CD1c-positive myeloid dendritic cell (primary cell): Measurements from ENCODE around the gene CSNK2A2.

Source experiments
- DNase-seq: peaks from one replicate; pipeline ENCODE4 v3.0.0-alpha.2; 2016; ENCODE audit errors: extremely low spot score

Gene CSNK2A2

GRCh38 chr16:58198803-58199411 lies 1.0 kb upstream of the CSNK2A2 start:
- no peak for DNase-seq

GRCh38 chr16:58197314-58198012 lies 443 bp downstream of the CSNK2A2 start:
- no peak for DNase-seq

GRCh38 chr16:58196898-58197313 lies 1.0 kb downstream of the CSNK2A2 start:
- DNase-seq = no peak

- DNase-seq = no peak
Measured at GRCh38 chr16:58195771-58196170, 2.1 kb downstream of the CSNK2A2 start.

- DNase-seq = no peak
Measured at GRCh38 chr16:58195344-58195743, 2.6 kb downstream of the CSNK2A2 start.

GRCh38 chr16:58194790-58195189 lies 3.1 kb downstream of the CSNK2A2 start:
- no peak for DNase-seq

- no peak for DNase-seq
Measured at GRCh38 chr16:58187665-58188421, 10.1 kb downstream of the CSNK2A2 start.

GRCh38 chr16:58187092-58187491 lies 10.8 kb downstream of the CSNK2A2 start:
- DNase-seq = no peak

- DNase-seq = no peak
Measured at GRCh38 chr16:58186176-58186944, 11.5 kb downstream of the CSNK2A2 start.

GRCh38 chr16:58177353-58177710 lies 20.6 kb downstream of the CSNK2A2 start:
- no peak for DNase-seq

- no peak for DNase-seq
Measured at GRCh38 chr16:58176608-58177352, 21.1 kb downstream of the CSNK2A2 start.

GRCh38 chr16:58170223-58170622 lies 27.7 kb downstream of the CSNK2A2 start:
- DNase-seq = no peak

- no peak for DNase-seq
Measured at GRCh38 chr16:58160855-58161254, 37.1 kb downstream of the CSNK2A2 start.

GRCh38 chr16:58158725-58159124 lies 39.2 kb downstream of the CSNK2A2 start:
- no peak for DNase-seq

GRCh38 chr16:58157951-58158540 lies 39.9 kb downstream of the CSNK2A2 start:
- no peak for DNase-seq

- no peak for DNase-seq
Measured at GRCh38 chr16:58157239-58157638, 40.7 kb downstream of the CSNK2A2 start.

GRCh38 chr16:58155839-58156238 lies 42.1 kb downstream of the CSNK2A2 start:
- DNase-seq = no peak

GRCh38 chr16:58154345-58154744 lies 43.6 kb downstream of the CSNK2A2 start:
- no peak for DNase-seq

- DNase-seq = no peak
Measured at GRCh38 chr16:58152246-58152868, 45.5 kb downstream of the CSNK2A2 start.

GRCh38 chr16:58148526-58148925 lies 49.4 kb downstream of the CSNK2A2 start:
- no peak for DNase-seq

- no peak for DNase-seq
Measured at GRCh38 chr16:58148099-58148498, 49.8 kb downstream of the CSNK2A2 start.
